PFSK-1 (cell line): Measurements from ENCODE around the gene CXCL12.

Experiments used
- FOXP2 ChIP-seq: optimal IDR thresholded peaks from 2 replicates; pipeline ENCODE3; 2011; ENCODE audit warnings: borderline replicate concordance, control low read depth, inconsistent platforms; ENCODE audit not compliant: insufficient read depth; ENCODE audit errors: extremely low read length, extremely low read depth
- POLR2AphosphoS5 ChIP-seq: IDR thresholded peaks from 2 replicates; pipeline ENCODE4 v1.6.1; 2012; ENCODE audit warnings: low read depth, mild to moderate bottlenecking, control low read depth, low read length, moderate library complexity
- SIN3A ChIP-seq: IDR thresholded peaks from 2 replicates; pipeline ENCODE4 v1.6.1; 2012; ENCODE audit warnings: mild to moderate bottlenecking, low read length, moderate library complexity, borderline replicate concordance; ENCODE audit not compliant: insufficient read depth
- TAF1 ChIP-seq: IDR thresholded peaks from 2 replicates; pipeline ENCODE4 v1.6.1; 2012; ENCODE audit warnings: low read length, control low read depth, borderline replicate concordance; ENCODE audit not compliant: insufficient read depth
- TF ChIP-seq, protein P1 (sequence below), 2 experiments: IDR thresholded peaks; 2 replicates each; pipeline versions ENCODE4 v1.6.1 to v1.8.0; 2011 to 2012; ENCODE audit warnings: low read depth in 2 of 2, low read length in 2 of 2, control low read depth in 1 of 2, inconsistent platforms in 1 of 2, mild to moderate bottlenecking in 1 of 2, moderate library complexity in 1 of 2; ENCODE audit not compliant: insufficient read depth in 1 of 2

The CXCL12 gene

DNA sequence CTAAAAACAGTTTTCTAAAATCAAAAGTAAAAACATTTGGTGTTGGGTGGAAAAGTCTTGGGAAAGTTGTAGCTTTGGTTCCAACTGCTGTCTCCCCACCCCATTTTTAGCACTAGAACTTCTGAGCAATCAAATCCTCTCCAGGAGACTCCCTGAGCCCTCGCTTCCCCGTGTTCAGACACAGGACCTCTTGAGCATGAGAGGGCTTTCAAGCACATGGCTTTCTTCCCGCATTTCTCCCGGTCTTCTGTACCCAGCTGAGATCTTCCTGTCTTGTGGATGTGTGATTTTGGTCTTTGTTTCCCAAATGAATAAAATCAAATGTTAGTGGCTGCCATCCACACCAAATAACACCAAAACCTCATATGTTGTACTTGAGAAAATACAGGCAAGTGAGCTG is 5.0 kb downstream of the CXCL12 start:
- TF ChIP-seq SIN3A (no peak), FOXP2 (no peak), TAF1 (no peak), POLR2AphosphoS5 (no peak)
- TF ChIP-seq, protein P1, sequence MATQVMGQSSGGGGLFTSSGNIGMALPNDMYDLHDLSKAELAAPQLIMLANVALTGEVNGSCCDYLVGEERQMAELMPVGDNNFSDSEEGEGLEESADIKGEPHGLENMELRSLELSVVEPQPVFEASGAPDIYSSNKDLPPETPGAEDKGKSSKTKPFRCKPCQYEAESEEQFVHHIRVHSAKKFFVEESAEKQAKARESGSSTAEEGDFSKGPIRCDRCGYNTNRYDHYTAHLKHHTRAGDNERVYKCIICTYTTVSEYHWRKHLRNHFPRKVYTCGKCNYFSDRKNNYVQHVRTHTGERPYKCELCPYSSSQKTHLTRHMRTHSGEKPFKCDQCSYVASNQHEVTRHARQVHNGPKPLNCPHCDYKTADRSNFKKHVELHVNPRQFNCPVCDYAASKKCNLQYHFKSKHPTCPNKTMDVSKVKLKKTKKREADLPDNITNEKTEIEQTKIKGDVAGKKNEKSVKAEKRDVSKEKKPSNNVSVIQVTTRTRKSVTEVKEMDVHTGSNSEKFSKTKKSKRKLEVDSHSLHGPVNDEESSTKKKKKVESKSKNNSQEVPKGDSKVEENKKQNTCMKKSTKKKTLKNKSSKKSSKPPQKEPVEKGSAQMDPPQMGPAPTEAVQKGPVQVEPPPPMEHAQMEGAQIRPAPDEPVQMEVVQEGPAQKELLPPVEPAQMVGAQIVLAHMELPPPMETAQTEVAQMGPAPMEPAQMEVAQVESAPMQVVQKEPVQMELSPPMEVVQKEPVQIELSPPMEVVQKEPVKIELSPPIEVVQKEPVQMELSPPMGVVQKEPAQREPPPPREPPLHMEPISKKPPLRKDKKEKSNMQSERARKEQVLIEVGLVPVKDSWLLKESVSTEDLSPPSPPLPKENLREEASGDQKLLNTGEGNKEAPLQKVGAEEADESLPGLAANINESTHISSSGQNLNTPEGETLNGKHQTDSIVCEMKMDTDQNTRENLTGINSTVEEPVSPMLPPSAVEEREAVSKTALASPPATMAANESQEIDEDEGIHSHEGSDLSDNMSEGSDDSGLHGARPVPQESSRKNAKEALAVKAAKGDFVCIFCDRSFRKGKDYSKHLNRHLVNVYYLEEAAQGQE (IDR thresholded peaks at IDR 0.05; ENCODE audit: insufficient read depth in 1 of 2, low read depth in 2 of 2, low read length in 2 of 2) = no peak

DNA sequence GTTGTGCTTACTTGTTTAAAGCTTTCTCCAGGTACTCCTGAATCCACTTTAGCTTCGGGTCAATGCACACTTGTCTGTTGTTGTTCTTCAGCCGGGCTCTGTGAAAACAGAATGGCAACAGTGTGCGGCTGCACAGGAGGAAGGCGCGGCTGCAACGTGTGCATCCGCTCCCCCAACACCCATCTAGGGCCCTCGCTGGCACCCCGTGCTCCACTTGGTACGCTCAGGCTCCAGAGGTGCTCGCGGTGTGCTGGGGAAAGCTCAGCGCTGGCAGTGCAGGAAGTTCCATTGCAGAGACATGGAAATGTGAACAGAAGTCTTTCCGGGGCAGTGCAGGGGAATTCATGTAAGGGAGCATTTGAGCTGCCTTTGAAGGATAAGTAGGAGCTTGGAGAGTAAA is 6.3 kb downstream of the CXCL12 start:
- TF ChIP-seq FOXP2 = no peak
- no peak for TF ChIP-seq POLR2AphosphoS5
- TF ChIP-seq TAF1 = no peak
- TF ChIP-seq, protein P1 (IDR thresholded peaks at IDR 0.05; ENCODE audit: insufficient read depth in 1 of 2, low read depth in 2 of 2, low read length in 2 of 2) = no peak
- TF ChIP-seq SIN3A = no peak

DNA sequence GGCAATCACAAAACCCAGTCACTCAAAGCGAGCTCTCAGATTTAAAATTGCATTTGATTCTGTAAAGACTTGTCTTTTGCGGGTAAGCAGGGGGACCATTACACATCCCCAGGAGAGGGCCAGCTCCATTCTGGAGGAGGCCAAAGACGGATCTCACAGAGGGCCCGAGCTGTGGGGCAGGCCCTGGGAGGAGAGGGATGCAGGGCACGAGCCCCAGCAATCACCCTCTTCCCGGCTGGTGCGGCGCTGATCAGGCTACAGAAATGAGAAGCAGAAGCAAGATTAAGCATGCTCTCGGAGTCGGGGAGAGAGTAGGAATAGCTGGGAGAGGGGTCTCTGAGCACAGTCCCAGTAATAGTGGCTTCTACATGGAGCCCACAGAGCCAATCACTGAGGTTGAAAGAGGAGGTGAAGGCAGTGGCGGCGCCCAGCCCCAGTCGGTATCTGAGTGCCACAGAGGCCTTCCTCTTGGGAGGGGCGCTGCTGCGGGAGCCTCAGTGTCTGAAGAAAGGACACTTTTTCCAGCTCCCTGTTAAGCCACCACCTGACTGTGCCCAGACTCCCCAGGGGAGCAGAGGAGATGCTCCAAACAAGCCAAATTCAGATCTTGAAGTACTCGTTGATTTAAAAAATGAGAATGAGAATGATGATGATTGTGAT is 7.1 kb downstream of the CXCL12 start:
- TF ChIP-seq SIN3A (no peak), TAF1 (no peak), FOXP2 (no peak), POLR2AphosphoS5 (no peak)
- TF ChIP-seq, protein P1 (IDR thresholded peaks at IDR 0.05; ENCODE audit: insufficient read depth in 1 of 2, low read depth in 2 of 2, low read length in 2 of 2) = no peak

DNA sequence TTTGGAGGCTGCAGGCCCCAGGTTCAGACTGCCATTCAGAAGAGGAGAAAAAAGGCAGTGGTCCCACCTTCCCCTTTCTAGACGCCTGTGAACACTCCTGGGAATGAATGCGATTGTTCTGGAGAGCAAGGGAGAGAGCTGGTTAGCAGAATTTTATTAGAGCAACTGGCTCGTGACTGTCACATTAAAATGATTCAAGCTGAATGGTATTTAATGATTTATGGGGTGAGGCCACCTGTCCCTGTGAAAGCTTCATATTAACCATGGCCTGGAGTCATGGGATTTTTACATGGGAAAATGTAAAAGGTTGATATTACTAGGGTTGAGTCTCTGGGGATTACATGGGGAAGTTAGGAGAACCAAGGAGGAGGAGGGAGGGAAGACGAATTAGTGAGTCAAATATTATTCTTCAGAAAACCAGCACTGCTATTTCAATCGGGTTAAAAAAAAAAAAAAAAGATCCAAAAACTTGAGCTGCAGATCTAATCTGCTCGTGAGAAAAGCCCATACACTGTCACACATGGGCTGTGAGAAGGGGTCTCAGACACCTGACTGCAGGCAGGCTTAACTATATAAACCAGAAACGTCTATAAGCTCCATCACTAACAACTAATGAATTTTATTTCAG is 8.3 kb downstream of the CXCL12 start:
- no peak for TF ChIP-seq SIN3A
- no peak for TF ChIP-seq TAF1
- no peak for TF ChIP-seq FOXP2
- TF ChIP-seq, protein P1 (IDR thresholded peaks at IDR 0.05; ENCODE audit: insufficient read depth in 1 of 2, low read depth in 2 of 2, low read length in 2 of 2) = no peak
- no peak for TF ChIP-seq POLR2AphosphoS5
